H9 (cell line): ENCODE measurements around the gene TGFA. TPM values are rescaled to one million over a fixed set of nuclear protein-coding genes. Genes with fewer than 3 reads are reported as not detected.
A peak's percentile ranks its signal among the peaks of the same experiment; 100 is the strongest.

Experiments
- DNase-seq: peaks from one replicate; pipeline ENCODE4 v3.0.0-alpha.2; 2017
- H2AFZ ChIP-seq: one replicate; pipeline ENCODE4 v1.6.1; 2013; ENCODE audit warnings: mild to moderate bottlenecking, low read length, control low read depth, moderate library complexity
- H2AK5ac ChIP-seq: 2 replicates; pipeline ENCODE4 v1.6.1; 2013; ENCODE audit warnings: low read length, control low read depth, mixed read lengths; ENCODE audit not compliant: insufficient read length
- H2BK120ac ChIP-seq: one replicate; pipeline ENCODE4 v1.6.1; 2013; ENCODE audit warnings: low read depth, mild to moderate bottlenecking, low read length, control low read depth, inconsistent platforms; ENCODE audit not compliant: poor library complexity, severe bottlenecking
- H2BK12ac ChIP-seq: 2 replicates; pipeline ENCODE4 v1.6.1; 2013; ENCODE audit warnings: low read length, control low read depth, mixed read lengths, low read depth; ENCODE audit not compliant: insufficient read length
- H2BK15ac ChIP-seq: 2 replicates; pipeline ENCODE4 v1.6.1; 2013; ENCODE audit warnings: low read depth, low read length, control low read depth
- H2BK20ac ChIP-seq: one replicate; pipeline ENCODE4 v1.6.1; 2013; ENCODE audit warnings: low read depth, mild to moderate bottlenecking, low read length, control low read depth, inconsistent platforms; ENCODE audit not compliant: poor library complexity, severe bottlenecking
- H2BK5ac ChIP-seq: 2 replicates; pipeline ENCODE4 v1.6.1; 2013; ENCODE audit warnings: low read length, control low read depth, mixed read lengths; ENCODE audit not compliant: insufficient read length
- H3K14ac ChIP-seq: 2 replicates; pipeline ENCODE4 v1.6.1; 2013; ENCODE audit warnings: low read length, control low read depth; ENCODE audit not compliant: insufficient read depth
- H3K18ac ChIP-seq: 2 replicates; pipeline ENCODE4 v1.6.1; 2013; ENCODE audit warnings: low read depth, mild to moderate bottlenecking, mixed read lengths, low read length, control low read depth; ENCODE audit not compliant: insufficient read length
- H3K23ac ChIP-seq: 2 replicates; pipeline ENCODE4 v1.6.1; 2013; ENCODE audit warnings: low read length, control low read depth, mixed read lengths, low read depth; ENCODE audit not compliant: insufficient read length
- H3K23me2 ChIP-seq: 2 replicates; pipeline ENCODE4 v1.6.1; 2013; ENCODE audit warnings: low read depth, mild to moderate bottlenecking, mixed read lengths, low read length, control low read depth; ENCODE audit not compliant: insufficient read length, poor library complexity, severe bottlenecking
- H3K27ac ChIP-seq: 2 replicates; pipeline ENCODE4 v1.5.1; 2013; ENCODE audit warnings: low read length, control low read depth, mixed read lengths, low read depth; ENCODE audit not compliant: insufficient read length
- H3K27me3 ChIP-seq: 2 replicates; pipeline ENCODE4 v1.6.1; 2013; ENCODE audit warnings: low read length, control low read depth, inconsistent platforms; ENCODE audit not compliant: insufficient read depth
- H3K4ac ChIP-seq: 2 replicates; pipeline ENCODE4 v1.6.1; 2013; ENCODE audit warnings: low read depth, mild to moderate bottlenecking, control low read depth, inconsistent platforms, low read length, moderate library complexity
- H3K4me1 ChIP-seq: 2 replicates; pipeline ENCODE4 v1.6.1; 2013; ENCODE audit warnings: low read length, control low read depth, inconsistent platforms; ENCODE audit not compliant: insufficient read depth
- H3K4me2 ChIP-seq: 2 replicates; pipeline ENCODE4 v1.6.1; 2013; ENCODE audit warnings: low read length, control low read depth, mixed read lengths; ENCODE audit not compliant: insufficient read length, insufficient read depth
- H3K56ac ChIP-seq: 2 replicates; pipeline ENCODE4 v1.6.1; 2013; ENCODE audit warnings: low read depth, mild to moderate bottlenecking, mixed read lengths, low read length, control low read depth; ENCODE audit not compliant: insufficient read length
- H3K79me1 ChIP-seq: 2 replicates; pipeline ENCODE4 v1.6.1; 2013; ENCODE audit warnings: low read depth, mild to moderate bottlenecking, moderate library complexity, low read length, control low read depth, inconsistent platforms; ENCODE audit not compliant: insufficient read depth, poor library complexity, severe bottlenecking
- H3K79me2 ChIP-seq: 2 replicates; pipeline ENCODE4 v1.6.1; 2013; ENCODE audit warnings: low read length, control low read depth, inconsistent platforms; ENCODE audit not compliant: insufficient read depth
- H3K9ac ChIP-seq: 2 replicates; pipeline ENCODE4 v1.6.1; 2013; ENCODE audit warnings: low read length, control low read depth, mixed read lengths; ENCODE audit not compliant: insufficient read length; ENCODE audit errors: extremely low read depth
- H3K9me3 ChIP-seq: one replicate; pipeline ENCODE4 v1.6.1; 2013; ENCODE audit warnings: low read depth, low read length, inconsistent platforms; ENCODE audit not compliant: control insufficient read depth
- H3T11ph ChIP-seq: one replicate; pipeline ENCODE4 v1.6.1; 2013; ENCODE audit warnings: mild to moderate bottlenecking, low read length, control low read depth, inconsistent platforms
- H4K20me1 ChIP-seq: one replicate; pipeline ENCODE4 v1.6.1; 2013; ENCODE audit not compliant: control insufficient read depth, insufficient read length, insufficient read depth
- H4K5ac ChIP-seq: 2 replicates; pipeline ENCODE4 v1.6.1; 2013; ENCODE audit warnings: low read depth, mild to moderate bottlenecking, mixed read lengths, low read length, control low read depth; ENCODE audit not compliant: insufficient read length
- H4K8ac ChIP-seq: replicated peaks from 2 replicates; pipeline ENCODE4 v1.6.1; 2013; ENCODE audit warnings: low read length, control low read depth, mixed read lengths, low read depth; ENCODE audit not compliant: insufficient read length
- H4K91ac ChIP-seq: 2 replicates; pipeline ENCODE4 v1.6.1; 2013; ENCODE audit warnings: low read depth, mild to moderate bottlenecking, moderate library complexity, mixed read lengths, low read length, control low read depth; ENCODE audit not compliant: insufficient read length
- H3K27ac Mint-ChIP-seq, 3 experiments: 2 replicates in 2 of 3; 3 replicates in 1 of 3; pipeline ENCODE4 v1.8.0; 2020 to 2021; ENCODE audit warnings: mixed read lengths in 3 of 3, mild to moderate bottlenecking in 1 of 3, moderate library complexity in 1 of 3
- H3K27me3 Mint-ChIP-seq: 2 replicates; pipeline ENCODE4 v1.8.0; 2021; ENCODE audit warnings: low read depth, mild to moderate bottlenecking, moderate library complexity, mixed read lengths
- H3K36me3 Mint-ChIP-seq, 3 experiments: 2 replicates in 2 of 3; 3 replicates in 1 of 3; pipeline ENCODE4 v1.8.0; 2020 to 2021; ENCODE audit warnings: low read depth in 3 of 3, mixed read lengths in 3 of 3; ENCODE audit not compliant: insufficient read depth in 1 of 3
- H3K4me1 Mint-ChIP-seq, 2 experiments: 2 replicates each; pipeline ENCODE4 v1.8.0; 2020; ENCODE audit warnings: mixed read lengths in 2 of 2
- H3K4me3 Mint-ChIP-seq, 2 experiments: 2 replicates in 1 of 2; 3 replicates in 1 of 2; pipeline ENCODE4 v1.8.0; 2020 to 2021; ENCODE audit warnings: mild to moderate bottlenecking in 2 of 2, mixed read lengths in 2 of 2, moderate library complexity in 1 of 2
- H3K9me3 Mint-ChIP-seq, 2 experiments: 2 replicates in 1 of 2; 3 replicates in 1 of 2; pipeline ENCODE4 v1.8.0; 2020; ENCODE audit warnings: mild to moderate bottlenecking in 2 of 2, mixed read lengths in 2 of 2, moderate library complexity in 1 of 2
- CTCF ChIP-seq: fragments of 200-600 bp; sonication (generic); conservative IDR thresholded peaks from 3 replicates; pipeline ENCODE4 v1.8.0; 2021; ENCODE audit warnings: antibody characterized with exemption, mild to moderate bottlenecking
- WGBS: extraction: QIAGEN DNeasy Blood & Tissue Kit; methylation state at CpG from one replicate; pipeline ENCODE4 v1.1.7; 2013; ENCODE audit warnings: missing lambda C conversion rate, low lambda C conversion rate, mixed read lengths; ENCODE audit not compliant: insufficient read length; ENCODE audit errors: extremely low coverage; 5-methylcytosine and 5-hydroxymethylcytosine counted together
- total RNA-seq: library from RNA; stranded (reverse); gene quantifications from 2 replicates; pipeline ENCODE4 v1.2.1, GENCODE V29; 2021

The TGFA gene
- total RNA-seq, 1 experiment from 2014 or later = 3.3 TPM

GRCh38 chr2:70523996-70524965 lies 29.3 kb downstream of the TGFA start:
- TF ChIP-seq CTCF = no peak
- H3K4me1 ChIP-seq = peaks cover 5% of the 10 kb centered on the region; the same call in 1 of the 2 replicates
- H2AK5ac ChIP-seq = no peak overlapping the region
- no peak overlapping the region for H2BK5ac ChIP-seq
- H3K9me3 Mint-ChIP-seq = no peaks in the 10 kb centered on the region
- peaks cover 21 to 22% of the 10 kb centered on the region in 2 experiments for H3K4me1 Mint-ChIP-seq
- no peaks in the 10 kb centered on the region for H3K79me2 ChIP-seq
- H3K4me3 Mint-ChIP-seq = no peak overlapping the region
- H3K27me3 ChIP-seq = no peaks in the 10 kb centered on the region
- H2BK120ac ChIP-seq = no peak overlapping the region
- H3K9ac ChIP-seq = no peak overlapping the region
- peaks cover 1% of the 10 kb centered on the region; the same call in 1 of the 2 replicates for H3K27me3 Mint-ChIP-seq
- no peaks in the 10 kb centered on the region for H3K36me3 Mint-ChIP-seq
- no peak overlapping the region for H3T11ph ChIP-seq
- H3K4ac ChIP-seq = no peak overlapping the region
- H3K14ac ChIP-seq = no peak overlapping the region; the same call in 1 of the 2 replicates
- H4K5ac ChIP-seq = no peak overlapping the region
- H2BK15ac ChIP-seq = no peak overlapping the region
- H2AFZ ChIP-seq = no peak overlapping the region
- peak overlapping the region; percentile 32 for H4K8ac ChIP-seq
- H3K9me3 ChIP-seq = no peaks in the 10 kb centered on the region
- H3K79me1 ChIP-seq = no peaks in the 10 kb centered on the region
- H3K18ac ChIP-seq = peak overlapping the region; percentile 37
- H3K4me2 ChIP-seq = no peak overlapping the region
- peak; percentile 65 for DNase-seq
- H2BK20ac ChIP-seq = no peak overlapping the region
- no peaks in the 10 kb centered on the region for H4K20me1 ChIP-seq
- H3K27ac ChIP-seq = no peak overlapping the region
- peak overlapping the region in 2 of 3 experiments; percentile 45 to 89; a peak in 3 of 7 replicates for H3K27ac Mint-ChIP-seq
- no peak overlapping the region for H4K91ac ChIP-seq
- no peak overlapping the region for H3K56ac ChIP-seq
- H2BK12ac ChIP-seq = no peak overlapping the region
- no peak overlapping the region for H3K23ac ChIP-seq
- H3K23me2 ChIP-seq = no peaks in the 10 kb centered on the region
- WGBS = no CpG with 5 or more reads among the region's 14 CpGs
